Endometrial microvascular endothelial cells (primary cell): Measurements from ENCODE around the gene RTL10. TPM values are rescaled to one million over a fixed set of nuclear protein-coding genes. Genes with fewer than 3 reads are reported as not detected.

ENCODE experiments used
- in situ Hi-C: cut with HindIII; loops from 2 replicates; pipeline ENCODE4 v1.10.0; 2017; ENCODE audit warnings: low sequenced_read_pairs, low pct_unique_long_range_greater_than_20kb; ENCODE audit errors: inconsistent ontology term
- total RNA-seq: library from RNA; depleted of rRNA; stranded (reverse); fragments of >200 nt; gene quantifications from one replicate; pipeline ENCODE4 v1.2.3, GENCODE V29; 2015; ENCODE audit errors: inconsistent ontology term

RTL10 gene
- total RNA-seq, 1 donor from 2014 or later: 36.2 TPM

GRCh38 chr22:19851291-19852176 is 3.1 kb downstream of the RTL10 start:
- in situ Hi-C loops: no loop called here

GRCh38 chr22:19850763-19851109 is 3.9 kb downstream of the RTL10 start:
- in situ Hi-C loops: no loop called here

- in situ Hi-C loops: no loop called here
Observed at GRCh38 chr22:19849835-19850762, 4.6 kb downstream of the RTL10 start.

- in situ Hi-C loops: no loop called here
Observed at GRCh38 chr22:19848298-19849224, 6.1 kb downstream of the RTL10 start.

- in situ Hi-C loops: no loop called here
Observed at GRCh38 chr22:19847345-19847632, 7.4 kb downstream of the RTL10 start.

GRCh38 chr22:19846620-19847344 is 7.9 kb downstream of the RTL10 start:
- in situ Hi-C loops: no loop called here

- in situ Hi-C loops: no loop called here
Observed at GRCh38 chr22:19845054-19845722, 9.5 kb downstream of the RTL10 start.

- in situ Hi-C loops: no loop called here
Observed at GRCh38 chr22:19844377-19845053, 10.2 kb downstream of the RTL10 start.

GRCh38 chr22:19843857-19844376 is 10.8 kb downstream of the RTL10 start:
- in situ Hi-C loops: no loop called here

GRCh38 chr22:19843107-19843856 is 11.4 kb downstream of the RTL10 start:
- in situ Hi-C loops: no loop called here

GRCh38 chr22:19842393-19843106 is 12.1 kb downstream of the RTL10 start:
- in situ Hi-C loops: no loop called here

- in situ Hi-C loops: no loop called here
Observed at GRCh38 chr22:19841641-19842392, 12.9 kb downstream of the RTL10 start.

GRCh38 chr22:19840955-19841640 is 13.6 kb downstream of the RTL10 start:
- in situ Hi-C loops: no loop called here

GRCh38 chr22:19840059-19840458 is 14.6 kb downstream of the RTL10 start:
- in situ Hi-C loops: no loop called here

- in situ Hi-C loops: no loop called here
Observed at GRCh38 chr22:19837915-19838314, 16.8 kb downstream of the RTL10 start.
